HG03103 (cell line): ENCODE results near the gene MRPS10.
"Not testable (repeated sequence)": the region's sequence is repeated elsewhere in the genome, so short reads cannot be mapped to it uniquely, and the experiment has no call there.

ENCODE experiments used
- ATAC-seq: cut with Tn5 transposase; IDR thresholded peaks from one replicate; pipeline ENCODE4 v1.9.1; 2021; ENCODE audit warnings: low read depth; ENCODE audit not compliant: unreplicated experiment

Gene MRPS10

GRCh38 chr6:42182101-42182500, 35.6 kb downstream of the MRPS10 start:
- ATAC-seq: no peak

- no peak for ATAC-seq
Measured at GRCh38 chr6:42179945-42180313, 37.7 kb downstream of the MRPS10 start.

- ATAC-seq: no peak
Measured at GRCh38 chr6:42179261-42179944, 38.3 kb downstream of the MRPS10 start.

- ATAC-seq: no peak
Measured at GRCh38 chr6:42177514-42178364, 39.9 kb downstream of the MRPS10 start.

GRCh38 chr6:42176981-42177380, 40.7 kb downstream of the MRPS10 start:
- no peak for ATAC-seq

- no peak for ATAC-seq
Measured at GRCh38 chr6:42175860-42176259, 41.8 kb downstream of the MRPS10 start.

GRCh38 chr6:42173101-42173500, 44.6 kb downstream of the MRPS10 start, which contains the start of gene GUCA1A:
Gene GUCA1A (plus strand): TSS chr6:42173364. CDS start chr6:42173614, 250 bp downstream.
- no peak for ATAC-seq

GRCh38 chr6:42171813-42172581, 45.7 kb downstream of the MRPS10 start:
- ATAC-seq: no peak

- not testable (repeated sequence) for ATAC-seq
Measured at GRCh38 chr6:42169780-42170179, 47.9 kb downstream of the MRPS10 start.

GRCh38 chr6:42168650-42169049, 49.0 kb downstream of the MRPS10 start:
- ATAC-seq: no peak

- no peak for ATAC-seq
Measured at GRCh38 chr6:42166444-42167141, 51.1 kb downstream of the MRPS10 start.

- ATAC-seq: no peak
Measured at GRCh38 chr6:42165016-42165415, 52.6 kb downstream of the MRPS10 start.

- no peak for ATAC-seq
Measured at GRCh38 chr6:42163981-42164380, 53.7 kb downstream of the MRPS10 start.

GRCh38 chr6:42162812-42163211, 54.8 kb downstream of the MRPS10 start:
- no peak for ATAC-seq

- ATAC-seq: no peak
Measured at GRCh38 chr6:42162384-42162783, 55.3 kb downstream of the MRPS10 start.

- ATAC-seq: no peak
Measured at GRCh38 chr6:42159431-42160024, 58.1 kb downstream of the MRPS10 start.

- no peak for ATAC-seq
Measured at GRCh38 chr6:42158631-42159030, 59.0 kb downstream of the MRPS10 start.

GRCh38 chr6:42158011-42158410, 59.6 kb downstream of the MRPS10 start:
- ATAC-seq: no peak
